C4-2B (cell line): ENCODE results near the gene RGS11.

ENCODE experiments used
- CTCF ChIP-seq: fragments of 450-650 bp; conservative IDR thresholded peaks from 2 replicates; pipeline ENCODE4 v1.5.1; 2017; ENCODE audit warnings: mild to moderate bottlenecking
- ZFX ChIP-seq: fragments of 450-650 bp; IDR thresholded peaks from 2 replicates; pipeline ENCODE4 v1.6.1; 2017

DNA sequence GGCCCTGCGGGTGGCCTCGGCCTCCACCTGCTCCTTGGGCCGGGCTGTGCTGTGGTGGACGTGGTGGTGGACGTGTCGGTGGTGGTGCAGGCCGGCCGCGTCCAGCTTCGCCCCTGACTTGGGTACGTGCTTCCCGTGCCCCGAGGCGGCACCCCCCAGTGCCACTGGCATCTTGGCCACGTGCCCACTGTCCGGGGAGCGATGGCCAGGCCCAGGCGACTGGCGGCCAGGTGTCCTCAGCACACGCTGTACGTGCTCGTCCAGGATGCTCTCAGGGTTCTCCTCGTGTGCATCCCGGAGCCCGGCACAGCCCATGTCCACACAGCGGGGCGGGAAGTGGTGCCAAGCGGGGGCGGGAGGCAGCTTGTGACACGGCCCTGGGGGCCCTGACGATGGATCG is 22.1 kb upstream of the RGS11 start:
- TF ChIP-seq ZFX (no peak), CTCF (no peak)
